Neuronal stem cell (in vitro differentiated cells): Measurements from ENCODE around the gene MARCHF11.

ENCODE experiments used
- DNase-seq: peaks from one replicate; pipeline ENCODE4 v3.0.0-alpha.2; 2013; ENCODE audit warnings: low spot score
- H2AFZ ChIP-seq: one replicate; pipeline ENCODE4 v1.6.1; 2013; ENCODE audit warnings: mild to moderate bottlenecking, low read length, inconsistent platforms
- H2AK5ac ChIP-seq: 2 replicates; pipeline ENCODE4 v1.6.1; 2013; ENCODE audit warnings: low read depth, mild to moderate bottlenecking, inconsistent platforms, low read length, moderate library complexity, mixed read lengths
- H2BK120ac ChIP-seq: 2 replicates; pipeline ENCODE4 v1.6.1; 2013; ENCODE audit warnings: low read depth, mild to moderate bottlenecking, inconsistent platforms, low read length, moderate library complexity, mixed read lengths
- H2BK12ac ChIP-seq: one replicate; pipeline ENCODE4 v1.6.1; 2013; ENCODE audit warnings: low read length, inconsistent platforms
- H2BK15ac ChIP-seq: 2 replicates; pipeline ENCODE4 v1.6.1; 2013; ENCODE audit warnings: mild to moderate bottlenecking, low read length, inconsistent platforms, mixed read lengths
- H2BK5ac ChIP-seq: one replicate; pipeline ENCODE4 v1.6.1; 2013; ENCODE audit warnings: inconsistent platforms, mild to moderate bottlenecking, low read length, moderate library complexity
- H3K14ac ChIP-seq: one replicate; pipeline ENCODE4 v1.6.1; 2013; ENCODE audit warnings: low read length, inconsistent platforms
- H3K18ac ChIP-seq: 2 replicates; pipeline ENCODE4 v1.6.1; 2013; ENCODE audit warnings: low read length, inconsistent platforms
- H3K23ac ChIP-seq: 2 replicates; pipeline ENCODE4 v1.6.1; 2013; ENCODE audit warnings: low read depth, mild to moderate bottlenecking, mixed read lengths, low read length, inconsistent platforms; ENCODE audit not compliant: poor library complexity
- H3K27ac ChIP-seq: replicated peaks from 3 replicates; pipeline ENCODE4 v1.5.1; 2013; ENCODE audit warnings: low read length, inconsistent platforms
- H3K27me3 ChIP-seq, 3 experiments: 2 replicates each; pipeline ENCODE4 v1.6.1; 2013; ENCODE audit warnings: low read length in 3 of 3, mild to moderate bottlenecking in 2 of 3, inconsistent platforms in 1 of 3, low read depth in 1 of 3, mixed read lengths in 1 of 3, moderate library complexity in 1 of 3; ENCODE audit not compliant: control insufficient read depth in 3 of 3, insufficient read depth in 3 of 3
- H3K36me3 ChIP-seq, 2 donors: replicated peaks in 1 of 2; 2 replicates each; pipeline ENCODE4 v1.6.1; 2013; ENCODE audit warnings: low read length in 2 of 2; ENCODE audit not compliant: control insufficient read depth in 2 of 2, insufficient read depth in 2 of 2
- H3K4ac ChIP-seq: 2 replicates; pipeline ENCODE4 v1.6.1; 2013; ENCODE audit warnings: inconsistent platforms, mild to moderate bottlenecking, low read length, moderate library complexity
- H3K4me1 ChIP-seq, 2 donors: 1 replicate in 1 of 2; 2 replicates in 1 of 2; pipeline ENCODE4 v1.6.1; 2013; ENCODE audit warnings: low read length in 2 of 2, low read depth in 1 of 2; ENCODE audit not compliant: control insufficient read depth in 2 of 2, insufficient read depth in 1 of 2
- H3K4me2 ChIP-seq: one replicate; pipeline ENCODE4 v1.6.1; 2013; ENCODE audit warnings: mild to moderate bottlenecking, low read length, inconsistent platforms; ENCODE audit not compliant: insufficient read depth, poor library complexity, severe bottlenecking
- H3K4me3 ChIP-seq, 2 donors: 2 replicates each; pipeline ENCODE4 v1.5.1; 2013; ENCODE audit warnings: low read length in 2 of 2, mild to moderate bottlenecking in 2 of 2, inconsistent platforms in 1 of 2, moderate library complexity in 1 of 2
- H3K79me1 ChIP-seq: one replicate; pipeline ENCODE4 v1.6.1; 2013; ENCODE audit warnings: low read depth, mild to moderate bottlenecking, inconsistent platforms, low read length, moderate library complexity
- H3K9ac ChIP-seq: one replicate; pipeline ENCODE4 v1.6.1; 2013; ENCODE audit warnings: mild to moderate bottlenecking, low read depth, low read length, inconsistent platforms; ENCODE audit not compliant: poor library complexity
- H3K9me3 ChIP-seq, 2 donors: replicated peaks in 1 of 2; 2 replicates each; pipeline versions ENCODE3 to v1.6.1; 2013; ENCODE audit warnings: low read length in 2 of 2, mild to moderate bottlenecking in 2 of 2, inconsistent platforms in 1 of 2, low read depth in 1 of 2, mixed read lengths in 1 of 2, moderate library complexity in 1 of 2; ENCODE audit not compliant: control insufficient read depth in 2 of 2, insufficient read depth in 1 of 2
- H4K8ac ChIP-seq: one replicate; pipeline ENCODE4 v1.6.1; 2013; ENCODE audit warnings: low read depth, mild to moderate bottlenecking, inconsistent platforms, low read length, moderate library complexity
- H4K91ac ChIP-seq: one replicate; pipeline ENCODE4 v1.6.1; 2013; ENCODE audit warnings: low read length, low read depth, mild to moderate bottlenecking, inconsistent platforms; ENCODE audit not compliant: poor library complexity
- WGBS, 2 donors: extraction: QIAGEN DNeasy Blood & Tissue Kit; methylation state at CpG; one replicate each; pipeline ENCODE4 v1.1.7; 2013; ENCODE audit warnings: missing lambda C conversion rate in 2 of 2, mixed read lengths in 1 of 2; ENCODE audit not compliant: insufficient read length in 2 of 2, insufficient replicate concordance in 1 of 2; ENCODE audit errors: extremely low coverage in 2 of 2; 5-methylcytosine and 5-hydroxymethylcytosine counted together

Gene MARCHF11

DNA sequence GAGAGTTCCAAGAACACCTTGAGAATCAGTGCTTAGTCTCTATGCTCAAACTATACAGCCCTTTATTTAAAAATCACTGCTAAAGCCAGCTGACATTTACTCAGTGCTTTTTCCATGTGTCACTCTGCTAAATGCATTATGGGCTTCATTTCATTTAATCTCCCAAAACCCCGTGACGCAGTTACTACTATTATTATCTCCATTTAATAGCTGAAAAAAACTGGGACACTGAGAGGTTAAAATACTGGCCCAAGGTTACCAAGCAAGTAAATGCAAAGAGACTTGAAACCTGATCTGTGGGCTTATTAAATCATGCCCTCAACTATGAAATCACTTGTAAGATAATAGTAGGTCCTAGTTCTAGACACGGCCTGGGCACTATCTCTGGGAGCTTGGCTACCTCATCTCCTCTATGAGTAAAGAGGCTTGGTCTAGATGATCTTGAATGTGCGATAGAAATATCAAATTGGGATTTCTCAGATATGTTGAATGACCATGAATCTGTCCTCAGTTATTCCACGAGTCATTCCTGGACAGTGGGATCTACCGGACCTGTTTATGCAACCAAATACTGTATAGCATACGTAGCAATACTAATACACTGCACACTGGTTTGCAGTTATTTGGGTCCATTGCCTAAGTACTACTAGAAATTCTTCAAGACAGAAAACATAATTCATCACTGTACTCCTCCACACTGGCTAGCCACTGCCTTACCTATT lies 32.3 kb downstream of the MARCHF11 start:
- Histone ChIP-seq H4K91ac (no peak overlapping the region), H2AK5ac (no peak overlapping the region), H3K4me1 (no peaks in the 10 kb centered on the region), H3K4me2 (no peak overlapping the region), H3K14ac (no peak overlapping the region), H2BK12ac (no peak overlapping the region), H3K9ac (no peak overlapping the region), H3K23ac (no peak overlapping the region), H3K36me3 (no peaks in the 10 kb centered on the region), H3K18ac (no peak overlapping the region), H2AFZ (no peak overlapping the region), H3K27me3 (no peaks in the 10 kb centered on the region), H2BK5ac (no peak overlapping the region), H4K8ac (no peak overlapping the region), H2BK15ac (no peak overlapping the region), H3K4me3 (no peak overlapping the region), H3K4ac (no peak overlapping the region), H2BK120ac (no peak overlapping the region), H3K79me1 (no peaks in the 10 kb centered on the region), H3K27ac (no peak overlapping the region), H3K9me3 (peaks cover 0 to 2% of the 10 kb centered on the region in 2 donors)
- DNase-seq, result no peak
- WGBS, 2 donors, result no CpG with 5 or more reads among the region's 7 CpGs

- Histone ChIP-seq H3K4me1 (no peaks in the 10 kb centered on the region), H3K27me3 (no peaks in the 10 kb centered on the region), H2AK5ac (no peak overlapping the region), H2BK120ac (no peak overlapping the region), H3K14ac (no peak overlapping the region), H2BK15ac (no peak overlapping the region), H3K4ac (no peak overlapping the region), H2AFZ (no peak overlapping the region), H2BK5ac (no peak overlapping the region), H3K27ac (no peak overlapping the region), H4K8ac (no peak overlapping the region), H3K79me1 (no peaks in the 10 kb centered on the region), H2BK12ac (no peak overlapping the region), H3K4me2 (no peak overlapping the region), H4K91ac (no peak overlapping the region), H3K18ac (no peak overlapping the region), H3K23ac (no peak overlapping the region), H3K9me3 (peaks cover 0 to 1% of the 10 kb centered on the region in 2 donors), H3K36me3 (no peaks in the 10 kb centered on the region), H3K4me3 (no peak overlapping the region), H3K9ac (no peak overlapping the region)
- no peak for DNase-seq
- WGBS, 2 donors, result no CpG with 5 or more reads among the region's 4 CpGs
Observed at GRCh38 chr5:16144416-16144815, 35.2 kb downstream of the MARCHF11 start.

- no peak overlapping the region for H2BK12ac ChIP-seq
- no peak overlapping the region for H2AK5ac ChIP-seq
- H3K36me3 ChIP-seq, result no peaks in the 10 kb centered on the region
- H3K4me2 ChIP-seq, result no peak overlapping the region
- no peak overlapping the region for H2AFZ ChIP-seq
- no peak overlapping the region for H3K4me3 ChIP-seq
- H3K23ac ChIP-seq, result no peak overlapping the region
- H3K14ac ChIP-seq, result no peak overlapping the region
- no peaks in the 10 kb centered on the region for H3K27me3 ChIP-seq
- H2BK120ac ChIP-seq, result no peak overlapping the region
- DNase-seq, result no peak
- WGBS, 2 donors, result no CpG with 5 or more reads among the region's 5 CpGs
- H4K91ac ChIP-seq, result no peak overlapping the region
- no peak overlapping the region for H3K9ac ChIP-seq
- no peaks in the 10 kb centered on the region for H3K4me1 ChIP-seq
- H4K8ac ChIP-seq, result no peak overlapping the region
- H3K4ac ChIP-seq, result no peak overlapping the region
- no peak overlapping the region for H2BK15ac ChIP-seq
- H3K18ac ChIP-seq, result no peak overlapping the region
- H3K79me1 ChIP-seq, result no peaks in the 10 kb centered on the region
- H3K27ac ChIP-seq, result no peak overlapping the region
- H2BK5ac ChIP-seq, result no peak overlapping the region
- H3K9me3 ChIP-seq, result peaks cover 0 to under 1% of the 10 kb centered on the region in 2 donors
Observed at GRCh38 chr5:16143361-16144049, 36.1 kb downstream of the MARCHF11 start.

GRCh38 chr5:16140944-16141343 lies 38.6 kb downstream of the MARCHF11 start:
- Histone ChIP-seq H2AK5ac (no peak overlapping the region), H3K23ac (no peak overlapping the region), H2AFZ (no peak overlapping the region), H3K9ac (no peak overlapping the region), H3K9me3 (peaks cover 0 to 2% of the 10 kb centered on the region in 2 donors), H2BK12ac (no peak overlapping the region), H3K18ac (no peak overlapping the region), H3K4me3 (no peak overlapping the region), H3K27me3 (no peaks in the 10 kb centered on the region), H3K4me2 (no peak overlapping the region), H2BK5ac (no peak overlapping the region), H3K4me1 (no peaks in the 10 kb centered on the region), H3K14ac (no peak overlapping the region), H4K91ac (no peak overlapping the region), H3K36me3 (no peaks in the 10 kb centered on the region), H3K79me1 (no peaks in the 10 kb centered on the region), H3K4ac (no peak overlapping the region), H4K8ac (no peak overlapping the region), H2BK15ac (no peak overlapping the region), H3K27ac (no peak overlapping the region), H2BK120ac (no peak overlapping the region)
- no peak for DNase-seq
- WGBS, 2 donors, result no CpG with 5 or more reads among the region's 4 CpGs
